Thyroid gland (tissue), 4 donors: Measurements from ENCODE around the gene CCDC197.

Experiments used
- CTCF ChIP-seq, 6 experiments: fragments of 200-600 bp in 3 of 6; fragments of 450-650 bp in 3 of 6; sonication (generic) in 3 of 6; IDR thresholded peaks; one replicate each; pipeline ENCODE4 v1.5.1; 2016 to 2019; ENCODE audit warnings: antibody characterized with exemption in 6 of 6, mild to moderate bottlenecking in 2 of 6, inconsistent platforms in 1 of 6, moderate library complexity in 1 of 6
- POLR2A ChIP-seq, 2 donors: fragments of 450-650 bp; IDR thresholded peaks; one replicate each; pipeline ENCODE4 v1.6.1; 2017; ENCODE audit warnings: antibody characterized with exemption in 2 of 2, mild to moderate bottlenecking in 2 of 2, moderate library complexity in 1 of 2

DNA sequence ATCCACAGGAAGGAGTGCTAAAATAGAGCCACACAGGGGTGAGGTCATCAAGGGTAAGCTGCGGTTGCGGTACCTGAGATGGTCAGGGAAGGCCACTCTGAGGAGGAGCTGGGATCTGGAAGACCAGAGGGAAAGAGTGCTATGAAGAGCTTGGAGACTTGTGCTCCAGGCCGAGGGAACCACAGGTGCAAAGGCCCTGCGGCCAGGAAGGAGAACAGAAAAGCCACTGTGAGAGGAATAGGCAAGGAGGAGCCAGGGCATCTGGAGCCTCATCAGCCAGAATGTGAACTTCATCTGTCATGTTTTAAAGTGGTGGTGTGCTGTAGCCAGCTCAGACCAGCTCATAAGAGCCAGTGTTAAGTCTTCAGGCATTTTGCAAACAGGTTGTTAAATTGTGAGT, 5.5 kb upstream of the CCDC197 start:
- TF ChIP-seq CTCF (IDR thresholded peaks at IDR 0.05) (no peak), POLR2A (IDR thresholded peaks at IDR 0.05) (no peak)
